ENCODE measurements around the gene SEMA4B.

SEMA4B gene, protein sequence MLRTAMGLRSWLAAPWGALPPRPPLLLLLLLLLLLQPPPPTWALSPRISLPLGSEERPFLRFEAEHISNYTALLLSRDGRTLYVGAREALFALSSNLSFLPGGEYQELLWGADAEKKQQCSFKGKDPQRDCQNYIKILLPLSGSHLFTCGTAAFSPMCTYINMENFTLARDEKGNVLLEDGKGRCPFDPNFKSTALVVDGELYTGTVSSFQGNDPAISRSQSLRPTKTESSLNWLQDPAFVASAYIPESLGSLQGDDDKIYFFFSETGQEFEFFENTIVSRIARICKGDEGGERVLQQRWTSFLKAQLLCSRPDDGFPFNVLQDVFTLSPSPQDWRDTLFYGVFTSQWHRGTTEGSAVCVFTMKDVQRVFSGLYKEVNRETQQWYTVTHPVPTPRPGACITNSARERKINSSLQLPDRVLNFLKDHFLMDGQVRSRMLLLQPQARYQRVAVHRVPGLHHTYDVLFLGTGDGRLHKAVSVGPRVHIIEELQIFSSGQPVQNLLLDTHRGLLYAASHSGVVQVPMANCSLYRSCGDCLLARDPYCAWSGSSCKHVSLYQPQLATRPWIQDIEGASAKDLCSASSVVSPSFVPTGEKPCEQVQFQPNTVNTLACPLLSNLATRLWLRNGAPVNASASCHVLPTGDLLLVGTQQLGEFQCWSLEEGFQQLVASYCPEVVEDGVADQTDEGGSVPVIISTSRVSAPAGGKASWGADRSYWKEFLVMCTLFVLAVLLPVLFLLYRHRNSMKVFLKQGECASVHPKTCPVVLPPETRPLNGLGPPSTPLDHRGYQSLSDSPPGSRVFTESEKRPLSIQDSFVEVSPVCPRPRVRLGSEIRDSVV

DNA sequence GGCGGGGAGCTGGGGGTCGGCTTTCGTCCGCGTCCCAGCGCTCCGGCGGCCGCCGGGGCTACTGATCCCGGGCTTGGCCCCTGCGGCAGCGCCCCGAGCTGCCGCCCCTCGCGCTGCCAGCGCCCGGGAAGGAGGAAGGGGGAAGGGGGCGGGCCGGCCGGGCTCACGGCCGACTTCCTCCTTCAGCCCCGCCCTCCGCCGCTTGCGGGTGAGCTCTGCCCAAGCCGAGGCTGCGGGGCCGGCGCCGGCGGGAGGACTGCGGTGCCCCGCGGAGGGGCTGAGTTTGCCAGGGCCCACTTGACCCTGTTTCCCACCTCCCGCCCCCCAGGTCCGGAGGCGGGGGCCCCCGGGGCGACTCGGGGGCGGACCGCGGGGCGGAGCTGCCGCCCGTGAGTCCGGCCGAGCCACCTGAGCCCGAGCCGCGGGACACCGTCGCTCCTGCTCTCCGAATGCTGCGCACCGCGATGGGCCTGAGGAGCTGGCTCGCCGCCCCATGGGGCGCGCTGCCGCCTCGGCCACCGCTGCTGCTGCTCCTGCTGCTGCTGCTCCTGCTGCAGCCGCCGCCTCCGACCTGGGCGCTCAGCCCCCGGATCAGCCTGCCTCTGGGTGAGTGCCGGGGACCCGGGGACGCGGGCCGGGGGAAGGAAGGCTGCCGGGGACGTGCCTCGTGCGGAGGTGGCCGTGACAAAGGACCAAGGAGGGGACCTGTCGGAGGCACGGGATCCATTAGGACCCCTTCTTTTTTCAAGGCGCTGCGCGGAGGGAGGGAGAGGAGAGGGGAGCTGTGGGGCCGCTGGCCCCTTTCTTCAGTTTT lies at the start of gene SEMA4B:
SEMA4B (plus strand) TSS at position 201 of the 814 bp plus-strand sequence; CDS start at position 450, 249 bp downstream.
- in situ Hi-C loops (cut with MboI; ENCODE audit: low sequenced_read_pairs) = no loop called here

DNA sequence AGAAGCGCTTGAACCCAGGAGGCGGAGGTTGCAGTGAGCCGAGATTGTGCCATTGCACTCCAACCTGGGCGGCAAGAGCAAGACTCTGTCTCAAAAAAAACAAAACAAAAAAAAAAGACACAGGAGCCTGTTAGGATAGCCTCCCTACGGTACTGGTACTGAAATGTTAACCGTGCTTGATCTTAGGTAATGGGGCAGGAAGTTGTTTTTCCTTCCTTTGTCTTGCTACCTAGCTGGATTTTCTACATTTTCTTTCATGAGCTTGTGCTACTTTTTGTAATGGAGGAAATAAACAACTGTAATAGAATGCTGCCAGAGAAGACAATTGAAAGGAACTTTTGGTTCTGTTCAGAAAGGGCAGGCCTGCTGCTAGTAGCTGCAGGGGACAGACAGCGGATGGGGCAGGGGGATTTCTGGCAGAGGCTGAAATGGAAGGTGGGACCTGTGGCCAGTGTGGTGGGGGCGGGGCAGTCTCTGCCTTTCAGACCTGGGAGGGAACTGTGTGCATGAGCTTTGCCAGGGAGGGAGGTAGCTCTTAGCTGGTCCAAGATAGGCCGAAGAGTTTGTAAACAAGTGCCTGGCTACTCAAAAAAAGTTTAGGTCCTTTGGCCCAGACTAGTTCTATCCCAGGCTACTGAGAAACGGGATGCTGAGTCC lies 49.0 kb upstream of the SEMA4B start:
- in situ Hi-C loops (cut with MboI; ENCODE audit: low sequenced_read_pairs) = no loop called here

DNA sequence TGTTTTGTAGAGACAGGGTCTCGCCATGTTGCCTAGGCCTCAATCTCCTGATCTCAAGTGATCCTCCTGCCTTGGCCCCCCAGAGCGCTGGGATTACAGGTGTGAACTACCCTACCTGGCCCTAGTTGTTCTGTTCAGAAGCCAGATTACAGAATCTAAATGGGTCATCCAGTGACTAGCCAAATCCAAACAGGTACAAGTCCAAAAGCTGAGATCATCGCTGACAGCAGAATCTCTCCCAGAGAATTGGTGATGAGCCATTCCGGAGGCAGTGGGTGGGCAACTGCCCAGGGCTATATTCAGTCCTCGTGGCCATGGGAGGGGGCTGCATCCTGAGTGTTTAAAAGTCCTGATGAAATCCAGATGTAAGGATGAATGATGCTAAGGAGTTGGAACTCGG lies 47.5 kb upstream of the SEMA4B start:
- in situ Hi-C loops (cut with MboI; ENCODE audit: low sequenced_read_pairs) = no loop called here

DNA sequence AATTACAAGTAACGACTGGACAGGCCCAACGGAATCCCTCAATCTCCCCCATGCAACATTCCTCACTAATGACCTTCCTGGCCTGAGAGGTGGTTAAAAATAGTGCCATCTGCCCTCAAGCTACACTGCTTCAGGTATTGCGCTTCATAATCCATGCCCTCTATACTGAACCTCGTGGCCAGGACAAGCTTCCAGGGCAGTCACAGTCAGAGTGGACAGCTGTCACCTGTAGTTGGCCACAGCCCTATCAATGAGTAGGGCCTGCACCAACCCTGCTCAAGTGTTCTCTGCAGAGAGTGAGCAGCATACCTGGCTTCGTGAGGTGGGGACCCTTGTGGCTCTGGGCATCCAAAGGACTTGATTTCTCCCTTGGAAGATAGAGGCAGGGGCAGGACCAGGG lies 46.9 kb upstream of the SEMA4B start:
- in situ Hi-C loops (cut with MboI; ENCODE audit: low sequenced_read_pairs) = no loop called here

DNA sequence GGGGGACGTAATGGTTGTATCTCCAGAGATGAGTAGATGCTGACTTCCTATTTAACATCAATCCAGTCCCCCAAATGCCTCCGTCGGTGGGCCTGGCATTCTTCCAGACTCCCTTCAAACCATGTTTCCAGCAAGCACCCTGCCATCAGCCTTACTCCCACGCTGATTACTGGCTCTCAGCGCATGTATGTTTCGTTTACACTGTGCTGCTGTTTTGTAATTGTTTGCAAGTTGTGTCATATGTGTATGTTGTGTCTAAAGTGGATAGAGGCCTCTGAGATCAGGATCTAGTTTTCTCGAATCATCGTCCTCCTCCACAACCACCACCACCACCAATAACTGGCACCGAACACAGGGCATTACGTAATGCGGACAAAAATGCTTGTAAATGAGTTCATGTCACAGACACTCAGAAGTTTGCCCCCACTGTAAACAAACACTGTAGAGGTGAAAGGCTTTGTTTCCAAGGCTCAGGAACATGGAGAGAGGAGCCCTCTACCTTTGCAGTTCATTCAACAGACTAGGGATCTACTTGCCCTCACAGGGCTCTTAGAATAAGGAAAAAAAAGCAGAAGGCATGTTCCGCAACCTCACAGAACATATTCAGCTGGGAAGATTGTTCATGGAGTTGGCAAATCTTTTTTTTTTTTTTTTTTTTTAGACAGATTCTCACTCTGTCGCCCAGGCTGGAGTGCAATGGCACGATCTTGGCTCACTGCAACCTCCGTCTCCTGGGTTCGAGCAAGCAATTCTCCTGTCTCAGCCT lies 46.1 kb upstream of the SEMA4B start:
- in situ Hi-C loops (cut with MboI; ENCODE audit: low sequenced_read_pairs) = no loop called here

DNA sequence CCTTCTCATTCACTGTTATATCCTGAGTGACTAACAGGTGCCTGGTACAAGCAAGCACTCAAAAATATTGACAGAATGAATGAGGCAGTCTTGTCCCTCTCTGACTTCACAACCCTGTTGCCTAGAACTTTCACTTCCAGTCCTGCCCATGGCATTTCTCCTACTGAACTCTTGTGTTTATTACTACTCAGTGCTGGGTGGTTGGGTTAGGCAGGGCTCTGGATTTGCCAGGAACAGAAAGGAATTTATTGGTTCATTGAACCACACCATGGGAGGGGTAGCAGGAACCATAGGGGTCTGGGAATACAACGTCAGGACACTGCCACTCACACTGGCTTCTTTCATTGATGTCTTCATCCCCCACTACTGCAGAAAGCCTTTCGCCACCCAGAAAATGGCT lies 41.9 kb upstream of the SEMA4B start:
- in situ Hi-C loops (cut with MboI; ENCODE audit: low sequenced_read_pairs) = no loop called here

DNA sequence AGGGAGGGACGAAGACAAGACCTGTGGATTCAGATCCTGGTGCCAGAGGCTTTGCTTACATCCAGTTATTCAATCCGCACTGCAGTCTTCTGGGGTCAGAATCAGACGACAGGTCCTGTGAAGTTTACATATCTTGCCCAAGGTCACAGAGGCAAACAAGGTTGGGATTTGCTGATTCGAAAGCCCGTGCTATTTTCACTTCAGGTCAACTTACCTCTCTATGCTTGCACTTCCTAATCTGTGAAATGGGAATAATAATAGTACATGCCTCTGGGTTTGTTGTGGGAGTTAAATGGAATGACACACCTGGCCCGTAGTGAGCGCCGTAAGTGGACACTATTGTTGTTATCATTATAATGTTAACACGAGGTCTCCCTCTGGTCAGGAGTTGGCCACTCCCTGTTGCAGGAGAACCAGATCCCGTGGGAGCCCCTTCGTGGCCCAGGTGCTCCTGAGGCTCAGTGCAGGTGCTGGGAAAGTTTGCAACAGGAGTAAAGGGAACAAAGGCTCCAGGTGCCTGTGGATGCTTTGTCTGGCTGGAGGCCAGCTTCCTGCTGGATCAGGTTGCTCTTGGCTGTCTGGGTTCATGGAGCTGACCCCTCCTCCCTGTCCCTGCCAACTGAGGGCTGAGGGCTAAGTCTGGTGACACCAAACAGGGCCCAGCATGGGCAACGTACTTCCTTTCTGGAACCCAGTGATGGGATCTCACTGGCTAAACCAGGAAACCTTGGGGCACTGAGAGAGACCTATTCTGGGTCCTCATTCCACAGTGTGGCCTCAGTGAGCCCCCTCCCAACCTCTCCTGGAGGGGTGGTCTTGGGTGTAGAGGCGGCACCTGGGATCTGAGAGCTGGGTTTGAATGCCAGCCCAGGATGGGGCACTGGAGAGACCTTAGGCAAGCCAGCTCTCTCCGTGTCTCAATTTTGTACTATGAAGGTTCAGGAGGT lies 40.1 kb upstream of the SEMA4B start:
- in situ Hi-C loops (cut with MboI; ENCODE audit: low sequenced_read_pairs) = loop anchor here (10.0 kb wide), 1 partner anchor 64 kb away; no protein-coding TSS in a partner anchor

DNA sequence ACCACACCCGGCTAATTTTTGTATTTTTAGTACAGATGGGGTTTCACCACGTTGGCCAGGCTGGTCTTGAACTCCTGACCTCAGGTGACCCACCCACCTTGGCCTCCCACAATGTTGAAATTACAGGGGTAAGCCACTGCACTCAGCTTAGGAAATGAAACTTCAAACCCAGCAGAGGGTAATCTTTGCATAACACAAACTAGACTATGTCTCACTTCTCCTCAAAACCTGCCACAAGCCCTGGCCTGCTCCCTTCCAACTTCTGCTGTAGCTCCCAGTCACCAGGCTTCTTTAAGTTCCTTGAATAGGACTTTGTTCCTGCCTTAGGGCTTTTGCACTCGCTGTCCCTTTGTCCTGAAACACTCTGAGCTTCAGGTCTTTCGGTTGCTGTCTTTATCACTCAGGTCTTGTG lies 39.2 kb upstream of the SEMA4B start:
- in situ Hi-C loops (cut with MboI; ENCODE audit: low sequenced_read_pairs) = loop anchor here (10.0 kb wide), 1 partner anchor 63 kb away; no protein-coding TSS in a partner anchor

DNA sequence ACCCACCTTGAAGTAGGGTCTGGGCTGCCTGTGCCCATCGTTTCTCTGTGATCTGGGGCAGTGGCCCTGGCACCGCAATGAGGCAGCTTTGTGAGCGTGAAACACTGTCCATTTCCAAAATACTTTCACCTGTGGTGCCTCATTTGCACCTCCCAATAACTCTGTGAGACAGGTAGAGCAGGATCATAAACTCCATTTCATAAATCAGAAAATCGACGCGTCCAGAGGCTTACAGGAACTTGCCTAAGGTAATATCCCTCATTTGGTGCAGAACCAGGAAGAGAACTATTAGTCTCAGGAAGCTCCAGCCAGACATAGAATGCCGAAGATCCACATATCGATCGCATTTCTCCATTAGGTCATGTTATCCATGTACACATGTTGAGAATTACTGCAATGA lies 38.2 kb upstream of the SEMA4B start:
- in situ Hi-C loops (cut with MboI; ENCODE audit: low sequenced_read_pairs) = loop anchor here (10.0 kb wide), 1 partner anchor 62 kb away; no protein-coding TSS in a partner anchor

DNA sequence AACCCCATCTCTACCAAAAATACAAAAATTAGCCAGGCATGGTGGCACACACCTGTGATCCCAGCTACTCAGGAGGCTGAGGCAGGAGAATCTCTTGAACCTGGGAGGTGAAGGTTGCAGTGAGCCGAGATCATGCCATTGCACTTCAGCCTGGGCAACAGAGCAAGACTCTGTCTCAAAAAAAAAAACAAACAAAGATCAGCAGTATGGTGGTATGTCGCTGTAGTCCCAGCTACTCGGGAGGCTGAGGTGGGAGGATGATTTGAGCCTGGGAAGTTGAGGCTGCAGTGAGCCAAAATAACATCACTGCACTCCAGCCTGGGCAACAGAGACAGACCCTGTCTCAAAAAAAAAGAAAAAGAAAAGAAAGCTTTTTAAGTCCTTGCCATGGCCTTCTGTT lies 36.9 kb upstream of the SEMA4B start:
- in situ Hi-C loops (cut with MboI; ENCODE audit: low sequenced_read_pairs) = loop anchor here (10.0 kb wide), 1 partner anchor 61 kb away; no protein-coding TSS in a partner anchor

DNA sequence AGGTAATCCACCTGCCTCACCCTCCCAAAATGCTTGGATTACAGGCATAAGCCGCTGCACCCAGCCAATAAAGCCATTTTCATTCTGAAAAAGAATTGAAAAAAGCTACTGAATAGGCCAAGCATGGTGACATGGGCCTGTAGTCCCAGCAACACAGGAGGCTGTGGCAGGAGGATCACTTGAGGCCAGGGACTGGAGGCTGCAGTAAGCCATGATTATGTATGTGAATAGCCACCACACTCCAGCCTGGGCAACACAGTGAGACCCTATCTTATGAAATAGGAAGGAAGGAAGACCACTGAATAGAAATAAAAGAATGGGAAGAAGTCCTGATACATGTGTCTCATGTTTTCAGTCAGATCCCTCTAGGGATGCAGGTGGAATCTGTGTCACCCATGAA lies 36.0 kb upstream of the SEMA4B start:
- in situ Hi-C loops (cut with MboI; ENCODE audit: low sequenced_read_pairs) = loop anchor here (10.0 kb wide), 1 partner anchor 60 kb away; no protein-coding TSS in a partner anchor

DNA sequence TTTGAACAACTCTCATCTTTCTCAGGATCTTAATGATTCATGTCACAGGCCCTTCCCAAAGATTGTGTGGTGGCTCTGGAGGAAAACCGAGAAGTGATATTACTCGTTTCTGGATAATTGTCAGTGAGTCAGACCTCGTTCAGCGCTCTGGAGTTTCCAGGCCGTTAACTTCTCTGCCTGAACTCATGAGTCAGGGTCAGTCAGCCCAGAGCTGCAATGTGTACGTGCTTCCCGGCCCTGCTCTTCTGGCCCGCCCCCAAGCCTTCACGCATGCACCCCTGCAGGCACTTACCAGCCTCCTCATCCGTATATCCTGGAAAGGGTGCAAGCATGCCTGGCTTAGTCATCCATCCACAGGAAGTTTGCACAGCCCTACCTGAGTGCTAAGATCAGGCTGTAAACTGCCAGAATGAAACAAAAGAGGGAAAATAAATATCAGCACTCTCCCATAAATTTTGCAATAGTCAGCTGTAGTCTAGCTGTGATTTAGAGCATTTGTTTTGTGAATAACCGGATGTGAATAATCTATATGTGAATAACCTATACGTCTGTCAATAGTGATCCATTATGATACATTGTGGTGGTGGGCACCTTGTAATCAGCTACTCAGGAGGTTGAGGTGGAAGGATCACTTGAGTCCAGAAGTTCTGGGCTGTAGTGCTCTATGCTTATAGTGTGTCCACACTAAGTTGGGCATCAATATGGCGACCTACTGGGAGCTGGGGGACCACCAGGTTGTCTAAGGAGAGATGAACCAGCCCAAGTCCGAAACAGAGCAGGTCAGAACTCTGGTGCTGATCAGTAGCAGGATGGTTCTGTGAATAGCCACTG lies 35.3 kb upstream of the SEMA4B start:
- in situ Hi-C loops (cut with MboI; ENCODE audit: low sequenced_read_pairs) = loop anchor here (10.0 kb wide), 1 partner anchor 59 kb away; no protein-coding TSS in a partner anchor

DNA sequence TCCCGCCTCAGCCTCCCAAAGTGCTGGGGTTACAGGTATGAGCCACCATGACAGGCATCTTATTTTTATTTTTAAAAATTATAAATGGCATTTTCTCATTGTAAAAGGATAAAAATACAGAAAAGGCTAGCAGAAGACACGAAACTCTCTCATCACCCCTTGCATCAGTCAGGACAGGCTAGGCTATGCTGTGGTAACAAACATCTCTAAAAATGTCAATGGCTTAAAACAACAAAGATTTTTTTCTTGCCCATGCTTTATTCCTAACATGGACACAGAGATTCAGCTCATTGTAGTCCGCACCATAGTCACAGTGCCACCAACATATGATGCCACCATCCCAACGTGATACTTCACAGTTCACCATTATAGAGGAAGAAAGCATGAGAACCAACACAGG lies 34.0 kb upstream of the SEMA4B start:
- in situ Hi-C loops (cut with MboI; ENCODE audit: low sequenced_read_pairs) = loop anchor here (10.0 kb wide), 1 partner anchor 58 kb away; no protein-coding TSS in a partner anchor

DNA sequence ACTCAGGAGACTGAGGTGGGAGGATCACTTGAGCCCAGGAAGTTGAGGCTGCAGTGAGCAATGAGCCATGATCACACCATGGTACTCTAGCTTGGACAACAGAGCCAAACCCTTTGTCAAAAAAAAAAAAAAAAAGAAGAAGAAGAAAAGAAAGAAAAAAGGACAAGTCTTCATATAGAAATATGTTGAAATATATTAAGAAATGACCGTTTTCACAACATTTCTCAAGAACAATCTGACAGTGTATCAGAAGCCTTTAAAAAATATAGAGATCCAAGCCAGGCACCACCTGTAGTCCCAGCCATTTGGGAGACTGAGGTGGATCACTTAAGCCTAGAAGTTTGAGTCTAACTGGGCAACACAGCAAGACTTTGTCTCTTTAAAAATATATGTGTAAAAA lies 29.5 kb upstream of the SEMA4B start:
- in situ Hi-C loops (cut with MboI; ENCODE audit: low sequenced_read_pairs) = no loop called here

DNA sequence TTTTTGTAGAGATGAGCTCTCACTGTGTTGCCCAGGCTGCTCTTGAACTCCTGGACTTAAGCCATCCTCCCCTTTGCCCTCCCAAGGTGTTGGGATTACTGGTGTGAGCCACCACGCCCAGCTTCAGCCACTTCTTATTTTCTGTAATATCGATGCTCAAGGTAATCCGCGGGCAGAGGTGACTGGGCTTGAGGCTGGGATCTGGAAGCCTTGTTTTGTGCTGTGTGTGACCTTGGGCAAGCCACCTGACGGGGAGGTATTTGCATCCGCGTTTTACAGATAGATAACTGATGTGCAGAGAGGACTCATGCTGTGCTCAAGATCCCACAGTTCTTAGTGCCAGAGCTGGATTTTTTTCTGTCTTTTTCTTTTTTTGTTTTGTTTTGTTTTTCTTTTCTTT lies 27.8 kb upstream of the SEMA4B start:
- in situ Hi-C loops (cut with MboI; ENCODE audit: low sequenced_read_pairs) = no loop called here

DNA sequence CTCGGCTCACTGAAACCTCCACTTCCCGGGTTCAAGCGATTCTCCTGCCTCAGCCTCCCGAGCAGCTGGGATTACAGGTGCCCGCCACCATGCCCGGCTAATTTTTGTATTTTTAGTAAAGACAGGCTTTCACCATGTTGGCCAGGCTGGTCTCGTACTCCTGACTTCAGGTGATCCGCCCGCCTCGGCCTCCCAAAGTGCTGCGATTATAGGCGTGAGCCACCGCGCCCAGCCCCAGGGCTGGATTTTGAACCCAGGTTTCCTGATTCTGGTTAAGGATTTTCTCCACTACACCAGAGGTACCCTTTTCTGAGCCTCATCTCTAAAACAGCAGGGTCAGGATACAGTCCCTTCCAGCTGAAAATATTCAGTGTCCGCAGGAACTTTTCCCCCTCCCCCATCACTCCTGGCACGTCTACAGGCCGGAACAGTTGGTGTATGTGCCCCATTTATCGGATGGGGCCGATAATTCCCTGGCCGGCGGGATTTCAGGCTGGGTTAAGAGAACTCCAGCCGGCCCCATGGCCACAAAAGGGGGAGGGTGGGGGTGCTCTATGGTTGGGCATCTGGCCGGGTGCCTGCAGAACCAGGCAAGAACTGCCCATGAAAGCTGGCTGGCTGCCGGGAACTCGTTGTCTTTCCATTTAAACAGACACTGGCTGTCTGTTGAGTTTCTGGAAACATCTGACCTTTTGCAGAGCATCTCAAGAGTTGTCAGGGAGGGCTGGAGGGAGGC lies 26.8 kb upstream of the SEMA4B start:
- in situ Hi-C loops (cut with MboI; ENCODE audit: low sequenced_read_pairs) = no loop called here

DNA sequence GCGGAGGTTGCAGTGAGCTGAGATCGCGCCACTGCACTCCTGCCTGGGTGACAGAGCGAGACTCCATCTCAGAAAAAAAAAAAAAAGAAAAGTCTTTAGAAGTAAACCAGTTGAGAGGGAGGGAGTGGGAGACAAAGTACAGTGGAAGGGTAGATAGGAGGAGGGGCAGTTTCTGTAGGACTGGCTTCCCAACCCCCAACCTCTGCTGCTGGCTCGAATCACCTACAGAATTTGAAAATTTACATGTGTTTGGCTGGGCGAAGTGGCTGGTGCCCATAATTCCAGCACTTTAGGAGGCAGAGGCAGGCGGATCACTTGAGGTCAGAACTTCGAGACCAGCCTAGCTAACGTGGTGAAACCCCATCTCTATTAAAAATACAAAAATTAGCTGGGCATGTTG lies 24.1 kb upstream of the SEMA4B start:
- in situ Hi-C loops (cut with MboI; ENCODE audit: low sequenced_read_pairs) = no loop called here

Measured in HL-60/S4 treated with phorbol 12-myristate 13-acetate at 8.2 ng/mL for 4 days and 3 days (cell line).